NCI-H128 (cell line): Measurements from ENCODE around the gene GAK.
A peak's percentile ranks its signal among the peaks of the same experiment; 100 is the strongest.

Experiments used
- DNase-seq: peaks from one replicate; lab custom pipeline; 2025; ENCODE audit not compliant: unreplicated experiment; lab: John Stamatoyannopoulos, UW

GAK gene

DNA sequence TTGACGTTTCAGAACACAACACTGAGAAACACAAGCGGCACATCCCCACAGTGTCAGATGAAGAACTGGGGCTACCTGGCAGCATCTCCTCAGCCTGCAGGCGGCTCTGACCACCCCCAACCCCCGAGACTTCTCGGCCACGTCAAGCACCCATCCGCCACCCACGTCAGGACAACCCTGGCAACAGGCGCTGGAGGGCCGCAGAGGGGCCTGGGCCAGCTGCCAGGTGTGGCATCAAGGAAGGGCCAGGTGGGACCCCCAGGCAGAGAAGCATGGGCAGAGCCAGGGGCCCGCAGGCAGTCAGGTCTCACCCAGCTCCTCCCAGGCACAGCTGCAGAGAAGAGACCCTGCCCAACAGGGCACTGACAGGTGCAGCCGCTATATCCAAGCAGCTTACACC is 22.3 kb downstream of the GAK start:
- no peak for DNase-seq

DNA sequence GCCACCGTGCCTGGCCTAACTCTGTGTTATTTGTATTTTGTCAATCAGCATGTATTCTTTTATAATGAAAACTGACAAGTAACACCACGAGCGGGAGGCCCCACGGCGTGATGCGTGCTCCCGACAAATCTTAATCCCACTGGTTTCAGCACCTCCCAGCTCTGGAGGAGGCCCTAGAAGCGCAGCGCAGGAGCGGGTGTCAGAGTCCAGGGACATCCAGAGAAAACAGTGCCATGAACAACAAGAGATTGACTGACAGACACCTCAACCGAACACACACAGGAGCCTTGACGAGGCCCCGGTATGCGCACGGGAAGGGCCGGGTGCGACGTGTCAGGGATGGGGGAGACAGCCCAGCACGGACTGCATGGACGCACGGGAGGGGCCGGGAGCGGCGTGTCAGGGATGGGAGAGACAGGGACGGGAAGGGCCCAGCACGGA is 23.0 kb downstream of the GAK start:
- no peak for DNase-seq

DNA sequence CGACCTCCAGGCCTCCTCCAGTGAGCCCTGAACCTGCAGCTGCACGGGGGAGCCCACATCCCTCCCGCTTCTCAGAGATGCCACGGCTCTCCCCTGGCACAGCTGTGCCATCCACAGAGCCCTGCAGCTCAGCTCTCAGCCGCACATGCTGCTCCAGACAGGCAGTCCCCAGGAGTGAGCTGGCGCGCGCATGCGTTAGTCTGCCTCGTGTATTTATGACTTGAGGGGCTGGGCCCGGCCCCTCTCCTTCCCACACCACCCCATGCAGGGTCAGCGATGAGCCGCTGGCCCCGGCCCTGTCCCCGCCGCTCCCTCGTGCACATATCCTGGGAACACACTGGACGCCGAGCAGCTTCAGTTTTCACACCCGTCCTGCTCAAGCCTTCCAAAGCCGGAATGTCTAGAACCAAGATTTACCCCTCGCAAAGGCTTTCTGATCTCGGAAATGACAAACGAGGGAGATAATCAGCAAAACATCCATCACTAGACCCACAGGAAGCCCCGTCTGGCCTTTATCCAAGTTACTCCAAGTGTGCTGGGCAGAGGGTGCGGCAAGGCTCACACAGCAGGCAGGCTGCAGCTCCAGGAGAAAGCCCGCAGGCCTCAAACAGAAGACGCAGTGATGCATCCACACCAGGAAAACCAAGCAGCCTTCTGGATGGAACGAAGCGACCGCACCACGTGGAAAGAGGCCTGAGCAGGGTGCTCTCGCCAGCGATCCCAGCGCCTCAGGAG is 24.3 kb downstream of the GAK start:
- DNase-seq: no peak

DNA sequence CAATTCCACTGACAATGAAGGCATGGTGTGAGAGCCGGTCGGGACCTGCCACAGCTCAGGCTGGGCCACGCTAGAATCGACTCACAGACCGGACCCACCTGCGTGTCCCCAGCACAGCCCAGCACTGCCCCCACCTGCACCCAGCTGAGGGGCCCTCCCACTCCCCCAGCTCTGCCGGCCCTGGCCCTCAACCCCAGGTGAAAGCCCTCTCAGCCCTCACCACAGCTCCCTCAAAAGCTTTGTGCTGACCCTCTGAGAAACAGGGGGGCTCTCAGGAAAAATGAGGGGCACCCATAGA is 25.1 kb downstream of the GAK start:
- no peak for DNase-seq

DNA sequence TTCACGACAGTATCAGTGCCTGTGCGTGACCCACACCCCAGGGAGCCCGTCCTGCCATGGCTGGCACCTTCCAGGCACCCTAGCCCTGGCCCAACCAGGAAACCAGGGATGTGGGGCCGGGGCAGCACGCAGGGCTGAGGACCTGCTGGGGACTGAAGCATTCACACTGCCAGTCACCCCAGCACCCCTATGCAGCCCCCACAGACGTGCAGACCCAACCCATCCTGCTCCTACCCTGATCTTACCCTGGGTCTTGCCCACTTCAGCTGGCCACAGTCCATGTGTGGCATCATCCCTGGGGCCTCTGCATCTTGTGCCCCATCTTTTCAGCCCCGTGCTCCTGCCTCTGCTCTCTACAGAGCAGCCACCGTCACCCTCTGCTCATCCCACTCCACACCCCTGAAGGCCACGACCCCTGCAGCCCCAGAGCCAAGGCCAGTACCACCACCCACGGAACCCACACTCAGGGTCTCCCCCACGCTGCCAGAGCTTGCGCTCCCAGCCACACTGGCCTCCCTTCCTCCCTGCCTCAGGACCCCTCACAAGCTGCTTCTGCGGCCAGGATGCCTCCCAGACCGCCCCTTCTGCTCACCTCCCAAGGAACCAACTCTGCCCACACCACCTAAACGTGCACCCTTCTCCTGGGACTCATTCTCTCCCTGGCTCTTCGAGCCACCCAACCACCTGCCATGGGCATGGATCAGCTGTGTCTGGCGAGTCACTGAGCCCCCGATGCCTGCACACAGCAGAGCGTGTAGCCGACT is 25.6 kb downstream of the GAK start:
- no peak for DNase-seq

DNA sequence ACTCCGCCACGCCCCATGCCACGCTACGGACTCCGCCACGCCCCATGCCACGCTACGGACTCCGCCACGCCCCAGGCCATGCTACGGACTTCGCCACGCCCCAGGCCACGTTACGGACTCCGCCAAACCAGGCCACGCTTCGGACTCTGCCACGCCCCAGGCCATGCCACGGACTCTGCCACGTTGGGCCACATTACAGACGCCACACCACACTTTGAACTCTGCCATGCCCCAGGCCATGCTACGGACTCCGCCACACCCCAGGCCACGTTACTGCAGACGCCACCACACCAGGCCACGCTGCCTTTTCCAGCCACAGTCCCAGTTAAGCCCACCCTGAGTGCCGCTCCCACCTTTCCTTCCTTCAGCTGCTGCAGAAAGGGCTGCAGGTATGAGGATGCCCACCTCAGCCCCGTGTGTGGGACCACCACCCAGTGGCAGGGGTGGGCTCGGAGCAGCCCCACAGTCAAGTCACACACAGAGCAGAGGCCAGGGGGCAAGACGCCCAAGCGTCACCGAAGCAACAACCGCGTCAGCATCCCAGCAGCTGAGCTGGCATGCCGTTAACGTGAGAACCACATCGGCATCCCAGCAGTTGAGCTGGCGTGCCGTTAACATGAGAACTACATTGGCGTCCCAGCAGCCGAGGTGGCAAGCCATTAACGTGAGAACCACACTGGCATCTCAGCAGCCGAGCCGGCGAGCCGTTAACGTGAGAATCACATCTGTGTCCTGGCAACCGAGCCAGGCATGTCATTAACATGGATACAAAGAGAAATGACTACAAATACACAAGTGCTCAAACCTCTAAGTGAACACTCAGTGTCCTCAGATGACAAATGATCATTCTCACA is 26.4 kb downstream of the GAK start:
- DNase-seq: peak; percentile 21

DNA sequence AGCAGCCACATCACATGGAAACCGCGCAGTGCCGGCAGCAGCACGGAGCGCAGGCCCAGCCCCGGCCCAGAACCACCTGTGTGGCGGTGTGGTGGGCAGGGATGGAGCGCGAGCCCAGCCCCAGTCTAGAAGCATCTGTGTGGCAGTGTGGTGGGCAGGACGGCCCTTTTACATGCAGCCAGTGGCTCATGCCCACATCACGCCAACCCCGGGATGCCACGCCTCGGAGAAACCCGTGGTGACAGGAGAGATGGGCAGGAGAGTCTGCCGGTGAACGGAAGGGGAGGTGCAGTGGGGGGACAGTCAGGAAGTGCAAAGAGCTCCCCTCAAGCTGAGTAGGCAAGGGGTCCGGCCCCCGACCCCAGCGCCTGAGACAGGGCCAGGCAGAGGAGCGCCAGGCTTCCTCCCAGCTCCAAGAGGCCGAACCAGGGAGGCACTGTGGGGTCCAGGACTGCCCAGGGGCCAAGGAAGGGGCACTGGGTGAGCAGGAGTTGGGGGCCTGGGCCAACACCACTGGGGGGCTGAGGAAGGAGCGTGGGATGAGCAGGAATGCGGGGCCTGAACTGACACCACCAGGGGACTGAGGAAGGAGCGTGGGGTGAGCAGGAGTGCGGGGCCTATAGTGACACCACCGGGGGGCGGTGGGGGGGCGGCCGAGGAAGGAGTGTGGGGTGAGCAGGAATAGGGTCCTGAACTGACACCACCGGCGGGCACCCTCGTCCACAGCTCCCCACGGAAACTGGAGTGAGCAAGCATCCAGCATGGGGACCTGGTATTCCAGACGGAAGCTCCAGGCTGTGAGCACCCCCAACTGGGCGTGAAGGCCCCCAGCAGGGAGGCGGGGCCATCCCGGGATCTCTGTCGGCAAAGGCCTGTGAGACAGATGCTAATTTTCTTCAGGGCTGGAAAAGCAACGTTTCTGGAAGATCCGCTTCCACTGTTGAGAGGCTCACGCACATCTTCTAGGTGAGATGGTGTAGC is 28.8 kb downstream of the GAK start:
- DNase-seq: no peak

DNA sequence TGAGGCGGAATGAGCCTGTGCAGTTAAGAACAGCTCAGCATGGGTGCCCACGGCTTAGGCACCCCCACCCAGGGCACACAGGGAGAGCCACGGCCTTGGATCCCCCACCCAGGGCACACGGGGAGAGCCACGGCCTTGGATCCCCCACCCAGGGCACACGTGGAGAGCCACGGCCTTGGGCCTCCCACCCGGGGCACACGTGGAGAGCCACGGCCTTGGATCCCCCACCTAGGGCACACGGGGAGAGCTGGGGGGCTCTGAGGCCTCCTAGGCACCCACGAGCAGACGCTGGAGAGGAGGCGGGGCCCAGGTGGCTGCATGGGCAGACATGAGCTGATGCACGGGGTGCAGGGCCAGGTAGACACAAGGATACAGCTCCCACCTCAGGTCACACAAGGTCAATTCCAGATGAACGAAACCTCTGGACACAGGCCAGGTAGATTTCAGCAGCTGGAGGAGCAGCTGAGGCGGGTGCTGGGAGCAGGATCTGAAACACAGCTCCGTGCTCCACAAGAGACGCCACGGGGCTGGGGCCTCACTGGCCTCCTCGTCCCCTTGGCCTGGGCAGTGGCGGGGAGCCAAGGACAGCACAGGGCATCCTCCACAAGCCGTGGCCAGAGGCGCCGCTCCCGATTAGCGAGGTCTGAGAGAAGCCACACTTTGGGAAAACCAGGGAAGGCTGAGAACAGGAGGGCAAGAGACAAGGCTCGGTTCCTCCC is 30.8 kb downstream of the GAK start:
- no peak for DNase-seq

DNA sequence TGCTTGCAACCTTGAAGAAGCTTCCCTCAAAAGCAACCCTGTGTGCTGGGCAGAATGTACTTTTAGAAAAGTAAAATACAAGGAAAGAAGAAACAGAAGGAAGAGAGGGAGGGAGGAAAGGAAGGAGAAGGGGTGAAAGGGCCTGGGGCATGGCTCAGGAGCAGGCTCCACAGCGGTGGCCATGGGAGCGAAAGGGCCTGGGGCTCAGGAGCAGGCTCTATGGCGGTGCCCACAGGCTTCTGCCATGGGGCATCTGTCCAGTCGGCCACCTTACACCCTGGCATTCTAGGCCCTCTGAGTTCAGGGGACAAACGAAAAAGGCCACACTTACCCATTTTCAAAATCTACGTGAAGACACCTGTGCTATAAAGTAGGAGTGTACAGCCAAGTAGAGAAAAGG is 31.4 kb downstream of the GAK start:
- DNase-seq: no peak

DNA sequence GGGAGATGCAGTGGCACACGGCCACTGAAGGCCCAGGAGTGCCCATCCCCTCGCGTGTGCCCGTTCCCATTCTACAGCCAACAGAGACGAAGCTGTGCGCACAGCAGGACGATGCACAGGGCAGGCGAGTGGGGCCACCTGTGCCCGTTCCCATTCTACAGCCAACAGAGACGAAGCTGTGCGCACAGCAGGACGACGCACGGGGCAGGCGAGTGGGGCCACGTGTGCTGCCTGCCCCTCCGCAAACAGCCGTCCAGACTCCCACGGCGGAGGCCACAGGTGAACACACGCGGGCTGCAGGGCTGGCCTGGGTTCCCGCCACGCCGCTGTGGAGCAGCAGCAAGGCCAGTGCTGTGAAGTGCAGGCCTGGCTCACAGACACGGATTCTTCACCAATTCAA is 32.0 kb downstream of the GAK start:
- DNase-seq: no peak

DNA sequence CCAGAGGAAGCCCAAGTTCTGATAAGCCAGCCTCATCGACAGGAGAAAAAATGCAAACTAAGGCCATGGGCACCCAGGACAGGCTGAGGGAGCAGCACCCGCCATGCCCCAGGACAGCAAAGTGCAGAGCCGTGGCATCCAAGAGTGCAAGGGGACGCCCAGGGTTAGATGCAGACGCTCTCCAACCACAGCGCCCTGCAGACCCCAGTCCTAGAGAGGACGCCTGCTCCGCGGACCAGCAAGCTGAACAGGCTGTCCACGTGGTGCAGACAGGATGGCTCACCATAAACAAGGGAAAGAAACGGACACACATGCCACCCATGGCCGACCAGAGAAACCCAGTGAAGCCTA is 32.6 kb downstream of the GAK start:
- DNase-seq: no peak

DNA sequence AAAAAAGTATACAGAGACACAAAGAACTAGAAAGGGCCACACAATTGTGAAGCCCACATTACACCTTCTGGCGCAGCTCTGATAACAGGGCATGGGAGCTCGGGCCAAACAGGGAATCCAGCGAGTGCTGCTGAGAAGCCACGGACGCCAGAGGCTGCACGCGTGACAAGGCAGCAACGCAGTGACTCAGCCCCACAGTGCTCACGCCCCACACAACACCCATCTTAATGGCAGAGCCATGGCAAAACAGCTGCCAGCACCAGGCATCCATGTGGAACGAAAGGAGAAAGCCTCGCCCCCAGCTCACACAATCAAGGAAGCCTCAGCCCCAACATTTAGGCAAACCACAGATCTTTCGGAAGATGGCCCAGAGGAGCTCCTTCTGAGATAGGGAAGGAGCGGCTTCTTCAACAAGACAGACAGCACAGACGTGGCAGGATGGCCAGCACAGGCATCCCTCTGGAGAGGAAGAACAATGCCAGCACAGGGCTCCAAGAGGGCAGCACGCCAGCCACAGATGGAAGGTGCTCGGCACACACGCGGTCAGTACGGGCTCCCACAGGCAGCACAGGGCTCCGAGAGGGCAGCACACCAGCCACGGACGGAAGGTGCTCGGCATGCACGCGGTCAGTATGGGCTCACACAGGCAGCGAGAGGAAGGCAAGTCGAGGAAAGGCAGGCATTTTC is 33.1 kb downstream of the GAK start:
- no peak for DNase-seq

DNA sequence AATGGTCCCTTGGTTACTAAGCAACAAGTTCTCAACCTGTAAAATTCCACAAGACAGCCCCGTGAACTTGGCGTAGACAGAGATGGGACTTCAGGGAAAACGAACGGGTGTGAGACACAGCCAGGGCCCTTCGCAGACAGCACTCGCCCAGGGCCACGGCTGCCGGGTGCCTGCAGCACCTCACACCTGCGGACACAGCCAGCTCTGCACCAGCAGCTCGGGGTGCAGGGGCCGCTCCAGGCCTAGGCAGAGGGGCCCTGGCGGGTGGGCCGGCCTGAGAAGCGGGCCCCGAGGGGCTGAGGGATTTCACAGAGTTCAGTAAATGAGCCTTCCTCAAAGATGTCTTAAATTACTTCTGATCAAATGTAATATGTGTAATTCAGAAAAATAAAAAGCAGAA is 34.0 kb downstream of the GAK start:
- DNase-seq: no peak

DNA sequence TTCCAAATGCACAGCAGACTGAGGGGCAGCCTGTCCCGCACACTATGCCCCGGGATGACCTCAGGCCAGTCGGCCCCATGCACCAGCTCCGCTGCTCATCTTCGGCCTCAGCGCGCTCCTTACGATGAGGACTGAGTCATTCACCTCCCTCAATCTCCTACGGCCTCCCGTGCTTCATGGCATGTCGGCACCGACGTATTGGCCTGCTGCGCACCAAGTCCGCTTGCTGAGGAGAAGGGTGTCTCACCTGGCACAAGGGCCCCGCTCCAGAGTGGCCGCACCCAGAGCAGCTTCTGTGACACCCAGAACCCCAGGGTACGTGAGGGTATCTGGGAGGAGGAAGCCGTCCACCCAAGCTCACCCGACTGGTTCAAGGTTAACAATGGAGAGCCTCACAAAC is 35.5 kb downstream of the GAK start:
- DNase-seq: no peak

DNA sequence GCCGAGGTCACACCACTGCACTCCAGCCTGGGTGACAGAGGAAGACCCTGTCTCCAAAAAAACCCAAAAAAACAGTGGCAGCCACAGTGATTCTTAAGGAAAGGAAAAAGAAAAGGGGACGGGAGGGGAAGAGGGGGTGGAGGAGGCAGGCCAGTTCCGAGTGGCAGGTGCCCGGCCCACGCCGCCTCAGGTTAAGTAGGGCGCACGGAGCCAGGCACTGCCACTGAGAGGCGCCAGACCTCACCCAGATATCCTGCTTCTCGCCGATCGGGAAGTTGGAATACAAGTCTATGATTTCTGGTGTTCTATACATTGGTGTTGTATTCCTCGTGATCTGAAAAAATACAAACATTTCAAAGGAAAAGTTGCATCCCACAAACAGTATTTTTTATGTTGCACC is 35.9 kb downstream of the GAK start:
- no peak for DNase-seq

DNA sequence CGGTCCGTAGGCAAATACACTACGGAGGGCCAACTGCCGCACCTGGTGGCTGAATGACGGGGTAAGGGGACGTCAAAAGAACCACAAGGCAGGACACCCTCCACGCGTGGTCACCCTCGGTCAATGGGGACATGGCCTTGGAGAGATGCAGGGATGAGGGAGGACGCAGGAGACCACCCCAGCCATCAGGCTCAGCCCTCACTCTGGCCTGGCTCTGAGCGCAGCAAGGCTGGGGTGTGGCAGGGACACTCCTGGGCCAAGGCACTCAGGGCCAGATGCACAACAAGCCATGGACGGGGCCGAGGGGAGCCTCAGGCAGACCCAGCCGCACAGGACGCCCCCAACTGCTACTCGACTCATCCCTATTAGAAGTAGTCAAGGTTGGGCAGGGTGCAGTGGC is 36.5 kb downstream of the GAK start:
- DNase-seq: no peak

DNA sequence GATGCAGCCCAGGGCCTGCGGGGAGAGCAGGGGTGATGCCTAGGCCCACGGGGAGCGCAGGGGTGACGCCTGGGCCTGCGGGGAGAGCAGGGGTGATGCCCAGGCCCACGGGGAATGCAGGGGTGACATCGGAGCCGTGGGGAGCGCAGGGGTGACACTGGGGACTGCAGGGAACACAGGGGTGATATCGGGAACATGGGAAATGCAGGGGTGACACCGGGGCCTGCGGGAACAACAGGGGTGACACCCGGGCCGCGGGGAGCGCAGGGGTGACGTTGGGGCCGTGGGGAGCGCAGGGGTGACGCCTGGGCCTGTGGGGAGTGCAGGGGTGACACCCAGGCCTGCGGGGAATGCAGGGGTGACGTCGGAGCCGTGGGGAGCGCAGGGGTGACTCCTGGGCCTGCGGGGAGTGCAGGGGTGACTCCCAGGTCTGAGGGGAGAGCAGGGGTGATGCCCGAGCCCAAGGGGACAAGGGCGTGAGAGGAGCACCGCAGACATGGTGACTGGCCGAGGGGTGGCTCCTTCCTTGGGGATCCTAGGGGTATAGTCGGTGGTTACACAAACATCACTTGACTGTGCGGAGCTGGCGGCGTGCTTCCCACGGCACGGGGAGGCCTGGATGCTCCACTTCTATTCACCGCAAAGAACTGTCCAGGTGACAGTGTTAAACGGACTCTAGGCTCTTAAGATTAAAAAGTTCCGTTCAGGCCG is 38.0 kb downstream of the GAK start:
- DNase-seq: no peak

DNA sequence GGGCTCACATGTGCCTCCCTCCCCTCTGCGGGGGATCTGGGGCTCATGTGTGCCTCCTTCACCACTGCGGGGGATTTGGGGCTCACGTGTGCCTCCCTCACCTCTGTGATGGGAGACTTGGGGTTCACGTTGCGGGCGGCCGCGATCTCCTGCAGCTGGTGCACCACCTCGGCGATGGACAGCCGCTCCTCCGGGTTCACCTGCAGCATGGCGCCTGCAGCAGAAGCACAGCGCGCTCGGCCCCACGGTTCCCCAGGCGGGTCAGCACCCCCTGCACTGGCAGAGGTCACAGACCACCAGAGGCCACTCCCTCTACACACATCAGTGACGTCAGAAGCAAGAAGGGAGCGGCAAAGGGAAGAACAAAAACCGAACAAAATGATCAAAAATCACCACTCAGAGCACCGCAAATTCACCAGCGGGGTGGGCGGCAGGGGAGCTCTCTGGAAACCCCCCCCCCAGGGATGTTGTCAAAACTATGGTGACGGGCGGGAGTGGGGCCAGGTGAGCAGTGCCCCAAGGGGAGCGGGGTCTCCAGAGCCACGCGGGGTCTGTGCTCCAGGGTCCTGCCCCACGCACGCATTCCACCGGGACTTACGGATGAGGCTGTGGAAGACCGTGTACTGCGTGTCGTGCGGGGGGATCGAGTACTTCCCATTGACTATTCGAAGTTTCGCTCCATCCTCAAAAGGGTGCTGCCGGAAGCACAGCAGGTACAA is 38.7 kb downstream of the GAK start:
- no peak for DNase-seq
